NCI-H2107 (cell line): Measurements from ENCODE around the gene CPNE4.
"Not testable (repeated sequence)": the region's sequence is repeated elsewhere in the genome, so short reads cannot be mapped to it uniquely, and the experiment has no call there.

Experiments
- DNase-seq: peaks from one replicate; lab custom pipeline; 2025; lab: John Stamatoyannopoulos, UW

Gene CPNE4

DNA sequence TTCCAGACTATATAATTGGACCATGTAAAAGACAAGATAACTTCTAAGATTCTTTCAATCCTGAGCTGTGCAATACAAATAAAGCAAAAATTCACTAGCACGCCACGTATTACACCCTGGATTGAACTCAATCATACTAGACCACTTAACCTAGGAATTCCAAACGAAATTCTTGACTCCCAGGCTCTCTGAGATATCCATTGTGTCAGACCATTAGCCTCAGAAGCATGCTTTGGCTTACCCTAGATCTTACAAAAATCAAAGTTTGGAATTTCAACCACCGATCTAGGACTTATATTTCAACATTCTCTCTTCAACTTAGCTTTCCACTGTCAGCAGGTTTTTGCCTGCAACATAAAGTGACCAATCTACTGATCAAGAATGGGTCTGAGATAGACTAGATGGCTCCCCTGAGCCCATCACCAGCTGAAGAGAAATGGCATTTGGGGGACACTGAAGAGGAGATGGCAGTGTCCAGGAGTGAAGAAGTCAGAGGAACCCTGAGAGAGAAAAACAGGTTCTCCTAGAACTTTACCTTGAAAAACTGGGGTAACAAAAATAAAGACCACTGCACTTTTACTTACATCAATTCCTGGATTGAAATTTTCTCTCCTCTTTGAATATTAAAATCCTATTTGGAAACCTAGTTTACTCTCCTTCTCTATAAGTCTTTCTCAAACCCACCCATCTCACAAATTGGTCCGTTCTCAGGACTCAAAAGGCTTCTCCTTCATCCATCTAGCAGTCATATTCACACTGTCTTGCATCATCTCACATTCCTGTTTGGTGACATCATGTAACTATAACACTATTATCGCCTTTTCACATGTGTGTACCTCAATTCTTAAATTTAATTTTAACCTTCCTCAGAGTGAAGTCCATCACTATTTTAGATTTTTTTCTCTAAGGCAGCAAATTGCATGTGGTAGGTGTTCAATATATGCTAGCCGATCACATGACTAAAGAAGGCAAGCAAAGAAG is 18.5 kb downstream of the CPNE4 start:
- no peak for DNase-seq

DNA sequence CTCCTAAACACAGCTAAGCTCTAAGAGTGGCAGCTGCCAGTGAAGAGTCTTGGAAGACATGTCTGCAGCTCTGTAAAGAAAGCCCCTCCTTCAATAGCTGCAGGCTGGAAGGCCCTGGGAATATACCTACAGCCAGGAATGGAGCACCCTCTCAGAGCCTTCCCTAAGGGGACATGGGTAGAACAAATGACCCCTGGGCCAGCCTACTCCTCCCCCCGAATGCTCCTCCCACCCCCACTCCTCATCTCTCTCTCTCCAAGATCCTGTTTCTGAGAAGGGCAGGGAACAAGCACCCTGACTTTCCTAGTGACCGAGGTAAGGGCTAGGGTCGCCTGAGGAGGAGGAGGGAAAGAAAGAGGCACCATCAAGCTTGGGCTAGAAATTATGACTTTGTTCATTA is 20.7 kb downstream of the CPNE4 start:
- no peak for DNase-seq

DNA sequence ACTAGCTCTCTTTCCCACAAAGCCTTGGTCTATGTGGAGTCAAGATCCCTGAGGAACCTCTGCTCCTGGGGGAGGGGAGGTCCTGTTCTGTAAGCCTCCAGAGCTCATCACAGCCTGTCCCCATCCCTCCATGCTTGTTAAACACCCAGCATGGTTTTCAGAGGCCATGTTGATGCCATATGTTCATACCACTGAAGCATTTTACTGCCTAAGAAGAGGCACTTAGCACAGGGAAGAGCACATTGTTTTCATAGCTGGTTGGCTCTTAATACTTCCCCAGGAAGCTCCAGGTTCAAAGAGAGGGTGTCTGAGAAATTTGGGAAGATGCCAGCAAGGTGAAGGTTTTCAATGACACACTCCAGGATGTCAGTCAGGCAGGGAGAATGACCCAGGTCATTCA is 25.6 kb downstream of the CPNE4 start:
- no peak for DNase-seq

DNA sequence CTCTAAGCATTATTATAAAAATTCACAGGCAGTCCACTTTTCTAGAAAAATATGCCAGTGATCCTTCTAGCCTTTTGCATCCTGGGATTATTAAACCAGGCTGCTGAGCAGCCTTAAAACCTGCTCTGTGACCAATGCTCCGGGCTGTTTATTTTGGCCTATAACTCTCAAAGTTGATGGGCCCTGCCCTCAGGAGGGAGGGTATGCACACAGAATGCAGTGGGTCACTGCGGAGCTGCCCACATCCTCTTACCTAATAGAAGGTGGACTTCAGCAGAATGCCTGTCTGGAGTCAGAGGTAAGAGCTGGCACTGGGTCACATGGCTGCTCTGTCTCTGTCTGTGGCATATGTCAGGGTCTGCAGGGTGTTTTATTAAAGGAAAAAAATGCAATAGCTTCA is 26.0 kb downstream of the CPNE4 start:
- DNase-seq = no peak

DNA sequence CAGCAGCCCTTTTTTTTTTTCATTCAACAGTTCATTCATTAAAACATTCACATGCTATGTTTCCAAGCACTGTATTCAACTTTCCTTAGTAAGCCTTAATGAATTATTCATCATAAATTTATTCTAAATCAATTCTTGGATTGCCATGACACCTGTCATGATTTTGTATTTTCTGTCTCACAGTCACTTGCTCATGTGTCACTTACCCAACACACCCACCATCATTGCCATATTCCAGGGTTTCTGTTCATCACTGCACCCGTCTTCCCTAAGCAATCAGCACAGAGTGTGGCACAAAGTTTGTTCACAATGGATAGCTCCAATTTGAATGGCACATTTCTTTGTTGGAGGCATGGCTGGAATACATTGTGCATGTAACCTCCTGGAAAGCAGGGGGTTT is 27.2 kb downstream of the CPNE4 start:
- no peak for DNase-seq

DNA sequence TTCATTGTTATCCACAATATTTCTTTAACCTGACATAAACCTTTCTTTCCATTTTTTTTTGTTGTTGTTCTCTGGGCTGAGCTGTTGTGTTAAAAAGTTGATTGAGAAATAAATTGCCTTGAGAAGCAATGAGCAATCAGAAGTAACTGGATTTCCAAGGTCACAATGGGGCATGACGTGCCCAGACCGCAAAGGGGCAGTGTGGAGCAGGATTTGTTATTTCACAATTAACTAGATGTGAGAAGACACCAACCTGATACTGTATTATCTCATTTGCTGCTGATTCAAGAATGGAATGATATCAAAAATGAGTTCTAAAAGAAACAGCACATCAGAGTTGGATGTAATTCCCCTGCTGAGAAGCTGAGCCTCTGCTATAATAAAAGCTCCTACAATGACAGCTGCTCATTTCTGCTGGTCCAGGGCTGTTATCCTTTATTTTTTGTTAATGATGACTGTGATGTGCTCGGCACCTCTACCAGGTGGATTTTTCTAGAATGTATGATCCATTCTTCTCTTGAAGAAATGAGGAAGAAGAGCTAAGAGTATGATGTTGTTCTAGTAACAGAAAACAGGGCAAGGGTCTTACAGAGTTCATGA is 28.1 kb downstream of the CPNE4 start:
- no peak for DNase-seq

DNA sequence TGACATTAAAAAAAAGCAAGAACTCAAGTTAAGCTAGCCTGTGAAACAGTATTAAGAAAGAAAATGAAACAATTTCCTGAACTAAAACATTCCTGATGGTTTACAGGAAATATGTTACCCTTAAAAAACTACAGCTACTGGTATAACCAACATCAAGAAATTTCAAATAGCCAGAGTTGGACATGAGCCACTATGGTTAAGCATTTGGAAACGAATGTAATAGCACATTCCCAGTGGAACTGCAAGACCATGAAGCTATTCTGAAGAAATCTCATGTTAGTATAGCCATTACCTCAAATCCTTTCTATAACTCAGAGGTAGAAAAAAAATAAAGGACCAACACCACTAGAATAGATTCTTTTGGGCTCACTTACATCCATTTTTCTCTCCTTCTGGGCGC is 30.2 kb downstream of the CPNE4 start:
- no peak for DNase-seq

DNA sequence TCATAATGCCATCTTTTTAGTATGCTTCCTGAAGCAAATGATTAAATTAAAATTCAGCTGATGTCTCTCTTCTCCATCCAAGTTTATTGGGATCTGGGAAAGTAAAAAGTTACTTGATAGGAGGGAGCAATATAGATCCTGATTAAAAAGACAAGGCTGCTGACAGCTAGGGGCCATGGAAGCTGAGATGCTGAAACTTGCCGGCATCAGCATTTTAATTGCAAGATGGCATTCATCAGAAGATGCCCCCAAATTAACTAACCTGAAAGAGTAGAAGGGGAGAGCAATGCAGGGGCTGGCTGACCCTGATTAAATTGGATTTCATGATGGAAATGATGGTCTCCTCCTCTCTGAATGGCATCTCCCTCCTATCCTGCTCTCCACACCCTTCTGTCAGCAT is 31.1 kb downstream of the CPNE4 start:
- no peak for DNase-seq

DNA sequence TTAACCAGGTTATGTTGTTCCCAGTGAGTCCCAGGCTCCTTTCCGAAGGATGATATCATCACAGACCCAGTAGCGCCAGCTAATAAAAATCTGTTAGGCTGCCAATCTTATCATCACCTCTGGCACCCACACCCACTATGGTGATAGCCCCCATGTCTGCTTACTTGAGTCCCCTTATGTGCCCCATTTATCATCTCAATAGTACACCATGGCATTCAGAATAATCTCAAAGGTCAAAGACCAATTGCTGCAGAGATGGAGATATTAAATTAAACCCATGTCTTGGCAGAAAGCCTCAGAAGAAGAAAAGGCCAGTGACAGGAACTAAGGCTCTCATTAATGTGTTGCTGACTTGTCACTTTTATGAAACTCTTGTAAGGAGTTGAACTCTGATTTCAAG is 32.8 kb downstream of the CPNE4 start:
- no peak for DNase-seq

DNA sequence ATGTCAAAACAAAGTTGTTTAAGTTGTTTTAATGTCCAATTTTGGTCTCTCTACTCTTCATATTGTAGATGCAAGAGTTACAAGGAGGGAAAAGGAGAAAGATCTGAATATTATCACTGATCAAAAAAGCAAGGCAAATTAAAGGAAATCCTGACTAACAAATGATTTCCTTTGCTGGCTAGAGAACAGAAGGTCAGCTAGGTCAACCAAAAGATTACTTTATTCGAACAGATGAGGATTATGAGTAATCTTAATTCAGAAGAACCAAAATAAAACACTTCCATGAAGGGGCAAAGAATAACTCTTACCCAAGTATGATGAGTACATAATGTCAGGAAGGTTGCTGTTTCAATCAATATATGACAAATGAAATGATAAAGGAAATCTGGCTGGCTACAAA is 33.8 kb downstream of the CPNE4 start:
- no peak for DNase-seq

DNA sequence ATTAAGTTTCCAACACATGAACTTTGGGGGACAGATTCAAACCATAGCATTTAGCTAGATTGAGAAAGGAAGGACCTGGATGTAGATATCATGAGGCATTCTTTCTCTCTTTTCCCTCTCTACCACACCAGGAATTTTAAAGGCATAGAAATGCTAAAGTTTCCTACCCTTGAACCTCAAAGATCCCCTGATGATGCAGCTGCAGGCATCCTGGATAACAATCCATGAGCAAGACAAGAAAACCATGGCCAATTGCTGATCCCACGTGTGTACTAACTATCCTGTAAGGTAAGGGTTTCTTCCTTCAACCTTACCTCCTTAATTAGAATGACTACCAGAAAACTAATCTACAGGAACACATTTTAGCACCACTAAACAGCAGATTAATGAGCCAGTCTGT is 36.8 kb downstream of the CPNE4 start:
- no peak for DNase-seq

DNA sequence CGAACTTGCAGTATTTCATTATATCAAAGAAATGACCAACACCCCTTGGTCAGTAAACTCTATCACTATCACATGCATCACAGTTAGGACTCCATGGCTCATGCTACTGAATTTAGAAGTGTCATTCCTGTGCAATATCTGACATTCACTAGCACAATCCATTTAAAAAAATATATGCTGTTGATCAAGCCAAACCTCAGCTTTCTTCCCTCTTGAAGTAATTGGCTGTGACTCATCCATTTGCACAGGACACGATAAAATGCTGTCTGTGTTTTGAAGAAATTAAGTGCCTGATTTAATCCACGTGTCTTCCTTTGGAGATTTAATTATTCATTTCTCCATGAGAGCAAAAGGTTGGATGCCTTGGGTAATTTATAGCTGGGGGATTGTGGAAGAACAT is 38.9 kb downstream of the CPNE4 start:
- DNase-seq = no peak

DNA sequence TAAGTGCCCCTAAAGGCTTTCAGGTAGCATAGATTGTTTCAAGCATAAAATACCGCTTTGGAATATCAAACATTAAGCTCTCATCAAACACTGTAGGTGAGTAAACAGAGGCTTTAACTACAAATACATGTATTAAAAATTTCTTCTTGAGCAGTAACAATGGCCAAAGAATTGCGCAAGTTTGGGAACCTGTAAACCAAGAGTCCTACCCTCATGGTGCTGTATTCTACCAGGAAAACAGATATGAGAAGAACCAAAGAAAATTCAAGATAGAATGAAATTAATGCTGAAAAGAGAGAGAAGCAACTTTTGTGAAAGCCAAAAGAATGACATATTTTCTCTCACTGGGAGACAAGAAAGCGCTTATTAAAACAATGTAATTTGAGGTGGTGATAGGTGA is 45.5 kb downstream of the CPNE4 start:
- DNase-seq = no peak

DNA sequence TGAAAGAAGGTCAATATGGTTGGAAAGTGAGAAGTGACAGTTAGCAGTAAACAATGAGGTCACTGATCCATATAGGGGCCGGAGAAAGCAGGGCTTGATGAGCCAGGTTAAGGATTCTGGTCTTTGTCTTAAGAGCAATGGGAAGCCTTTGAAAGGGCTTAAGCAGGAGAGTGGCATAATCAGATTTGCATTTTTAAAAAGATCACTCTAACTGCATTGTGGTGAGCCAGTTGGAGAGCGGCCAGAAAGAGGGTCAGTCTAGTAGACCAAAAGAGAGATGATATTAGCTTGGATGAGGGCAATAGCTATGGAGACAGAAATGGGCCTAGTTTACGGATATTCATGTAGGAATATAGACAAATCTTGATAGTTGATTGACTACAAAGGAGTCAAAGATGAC is 46.6 kb downstream of the CPNE4 start:
- no peak for DNase-seq

DNA sequence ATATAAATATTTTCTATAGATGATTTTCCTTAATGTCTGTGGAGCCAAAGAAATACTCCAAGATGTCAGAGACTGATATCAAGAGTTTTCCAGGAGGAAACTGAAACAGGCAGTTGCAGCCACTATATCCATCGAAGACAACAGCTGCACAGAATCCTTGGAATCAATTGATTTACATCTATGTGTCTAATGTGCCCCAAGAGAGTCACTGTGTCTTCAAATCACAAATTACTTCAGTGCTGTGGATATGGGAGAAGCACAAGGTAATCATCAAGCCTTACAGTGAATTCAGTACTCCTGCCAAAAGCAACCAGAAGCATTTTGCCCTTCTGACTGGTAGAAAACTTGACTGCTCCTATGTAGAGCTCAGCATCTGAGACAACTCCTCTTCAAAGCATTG is 51.1 kb downstream of the CPNE4 start:
- no peak for DNase-seq

DNA sequence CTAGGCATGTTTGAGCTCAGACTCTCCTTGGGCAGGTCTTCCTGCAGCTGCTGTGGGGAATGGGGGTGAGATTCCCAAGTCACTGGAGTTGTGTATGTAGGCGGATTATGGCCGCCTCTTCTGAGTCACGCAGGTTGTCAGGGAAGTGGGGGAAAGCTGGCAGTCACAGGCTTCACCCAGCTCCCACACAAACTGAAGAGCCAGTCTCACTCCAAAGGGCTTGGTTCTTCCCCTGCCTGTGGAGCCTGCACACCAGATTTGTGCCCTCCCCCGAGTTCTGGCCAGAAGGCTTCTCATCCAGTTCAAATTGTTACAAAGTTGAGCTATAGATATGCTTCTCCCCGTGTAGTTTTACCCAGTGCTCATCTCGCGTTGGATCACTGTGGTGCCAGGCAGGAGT is 53.5 kb downstream of the CPNE4 start:
- no peak for DNase-seq

DNA sequence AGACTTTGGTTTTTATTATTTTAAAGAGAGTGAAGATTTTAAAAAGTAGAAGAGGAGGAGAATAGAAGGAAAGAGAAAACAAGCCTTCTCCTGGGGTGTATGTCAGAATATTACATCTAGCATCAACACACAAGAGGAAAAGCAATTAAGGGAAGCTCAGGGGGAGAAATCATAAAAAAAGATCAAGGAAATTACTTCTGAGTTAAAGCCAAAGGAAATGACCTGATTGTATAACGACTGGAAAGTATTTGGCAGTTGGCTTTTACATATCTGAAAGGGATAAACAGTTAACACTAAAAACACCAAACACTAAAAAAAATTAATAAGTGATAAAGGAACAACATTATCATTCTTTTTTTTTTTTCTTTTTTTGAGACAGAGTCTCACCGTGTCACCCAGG is 58.4 kb downstream of the CPNE4 start:
- DNase-seq = no peak

DNA sequence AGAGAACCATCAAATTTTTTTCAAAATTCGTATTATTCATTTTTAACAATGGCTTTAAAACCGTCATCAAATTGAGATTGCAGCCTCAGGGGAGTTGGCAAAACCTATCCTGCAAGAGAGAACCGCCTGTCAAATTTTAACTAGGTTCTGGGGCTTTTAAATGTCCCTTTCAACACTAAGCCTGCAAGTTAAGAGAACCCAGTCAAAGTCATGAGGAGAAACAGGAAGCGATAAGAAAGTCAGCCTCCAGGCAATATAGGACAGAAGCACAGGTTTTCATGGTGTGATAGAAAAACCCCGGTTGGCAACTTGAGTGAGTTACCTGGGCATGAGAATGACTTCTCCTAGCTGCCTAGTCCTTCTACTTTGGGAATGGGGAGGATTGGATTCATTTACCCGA is 59.8 kb downstream of the CPNE4 start:
- DNase-seq = no peak

DNA sequence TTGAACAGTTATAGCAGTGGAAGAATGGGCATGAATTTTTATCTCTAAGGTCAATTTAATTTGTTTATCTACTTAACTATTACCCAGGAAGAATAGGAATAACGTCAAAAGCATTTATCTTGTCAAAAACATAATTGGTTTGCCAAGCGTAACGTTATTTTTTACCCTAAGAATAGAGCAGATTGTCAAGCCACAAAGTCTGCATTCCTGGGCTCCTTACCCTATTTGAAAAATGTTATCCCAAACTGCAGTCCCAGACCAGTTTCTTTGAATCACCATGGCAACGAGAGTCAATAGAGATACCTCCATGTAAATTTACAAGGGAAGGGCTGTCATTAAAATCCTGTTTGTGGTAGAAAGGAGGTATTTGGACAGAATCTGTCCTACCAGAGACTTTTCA is 61.1 kb downstream of the CPNE4 start:
- no peak for DNase-seq

DNA sequence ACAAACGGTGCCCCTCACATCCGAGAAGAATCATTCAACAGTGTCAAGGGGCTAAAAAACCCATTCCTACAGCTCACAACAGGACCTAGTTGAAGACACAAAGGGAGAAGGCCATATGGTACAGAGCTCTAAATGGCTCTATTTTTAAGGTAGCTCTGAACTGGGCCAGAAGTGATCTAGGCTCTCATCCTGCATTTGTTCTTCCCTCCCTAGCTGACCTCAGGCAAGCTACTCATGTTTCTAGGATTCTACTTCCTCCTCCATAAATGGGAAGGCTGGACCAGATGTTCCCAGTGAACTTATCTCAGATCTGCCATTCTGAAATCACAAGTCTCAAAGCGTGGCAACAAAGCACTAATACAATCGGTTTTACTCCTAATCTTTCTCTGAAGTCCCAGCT is 62.3 kb downstream of the CPNE4 start:
- DNase-seq = no peak

DNA sequence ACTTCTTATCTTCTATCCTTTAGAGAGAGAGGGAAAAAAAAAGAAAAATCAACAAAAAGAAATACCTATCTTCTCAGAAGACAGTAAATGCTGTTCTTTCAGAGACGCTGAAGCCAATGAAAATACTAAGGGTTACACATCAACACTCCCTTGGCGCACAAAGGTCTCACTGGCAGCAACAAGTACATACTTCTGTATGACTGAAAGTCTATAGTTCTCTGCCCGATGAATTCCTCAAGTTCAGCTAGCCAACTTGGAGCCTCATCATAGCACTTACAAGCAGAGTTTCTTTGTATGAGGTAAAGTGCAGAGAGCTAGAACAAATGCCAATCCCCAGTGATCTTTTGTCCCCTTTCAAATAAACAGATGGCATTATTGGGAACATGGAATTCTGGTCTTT is 62.7 kb downstream of the CPNE4 start:
- no peak for DNase-seq

DNA sequence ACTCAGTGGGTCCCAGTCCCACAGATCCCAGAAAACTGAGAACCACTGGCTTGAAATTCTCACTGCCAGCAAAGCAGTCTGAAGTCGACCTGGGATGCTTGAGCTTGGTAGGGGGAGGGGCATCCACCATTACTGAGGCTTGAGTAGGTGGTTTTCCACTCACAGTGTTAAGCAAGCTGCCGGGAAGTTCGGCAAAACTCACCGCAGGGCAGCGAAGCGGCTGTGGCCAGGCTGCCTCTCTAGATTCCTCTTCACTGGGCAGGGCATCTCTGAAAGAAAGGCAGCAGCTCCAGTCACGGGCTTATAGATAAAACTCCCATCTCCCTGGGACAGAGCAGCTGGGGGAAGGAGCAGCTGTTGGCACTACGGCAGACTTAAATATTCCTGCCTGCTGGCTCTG is 71.4 kb downstream of the CPNE4 start:
- DNase-seq = not testable (repeated sequence)

DNA sequence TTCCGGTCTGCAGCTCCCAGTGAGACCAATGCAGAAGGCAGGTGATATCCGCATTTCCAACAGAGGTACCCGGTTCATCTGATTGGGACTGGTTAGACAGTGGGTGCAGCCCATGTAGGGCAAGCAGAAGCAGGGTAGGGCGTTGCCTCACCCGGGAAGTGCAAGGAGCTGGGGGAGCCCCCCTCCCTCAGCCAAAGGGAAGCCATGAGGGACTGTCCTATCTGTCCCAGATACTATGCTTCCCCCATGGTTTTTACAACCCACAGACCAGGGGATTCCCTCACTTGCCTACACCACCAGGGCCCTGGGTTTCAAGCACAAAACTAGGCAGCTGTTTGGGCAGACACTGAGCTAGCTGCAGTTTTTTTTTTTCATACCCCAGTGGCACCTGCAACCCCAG is 71.8 kb downstream of the CPNE4 start:
- DNase-seq = no peak

DNA sequence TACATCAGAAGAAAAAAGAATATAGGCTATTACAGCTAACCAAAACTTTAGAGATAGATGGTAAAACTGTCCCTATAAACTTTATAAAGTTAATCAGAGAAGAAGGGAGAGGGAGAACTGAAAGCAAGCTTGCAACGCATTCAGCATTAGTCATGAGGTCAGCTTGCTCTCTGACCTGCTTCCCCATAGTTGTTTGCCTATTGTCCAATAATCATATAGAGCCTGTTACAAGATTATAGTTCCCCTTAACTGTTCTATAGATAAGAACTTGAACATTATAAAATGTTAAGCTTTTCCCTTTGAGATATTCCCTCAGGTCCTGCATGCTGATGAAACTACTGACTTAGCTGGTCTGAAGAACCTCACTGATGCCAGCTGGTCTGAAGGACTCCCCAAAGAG is 74.5 kb downstream of the CPNE4 start:
- DNase-seq = no peak
